Stimulated activated CD4-positive, alpha-beta T cell treated with anti-CD3 and anti-CD28 coated beads, Interleukin-1b, Interleukin-23, amount 100 ng/mL, for 24 hours (primary cell): Measurements from ENCODE around the gene GLIS2.

Experiments
- DNase-seq, 4 experiments: peaks; one replicate each; pipeline ENCODE4 v3.0.0-alpha.2; 2020; ENCODE audit warnings: low read depth in 4 of 4, low spot score in 1 of 4

The GLIS2 gene

GRCh38 chr16:4369007-4369733 lies 53.3 kb downstream of the GLIS2 start:
- DNase-seq = no peak

GRCh38 chr16:4370151-4370550 lies 54.3 kb downstream of the GLIS2 start:
- no peak for DNase-seq

GRCh38 chr16:4370570-4371356 lies 54.9 kb downstream of the GLIS2 start:
- DNase-seq = no peak

GRCh38 chr16:4371357-4372000 lies 55.6 kb downstream of the GLIS2 start, which contains the start of gene VASN:
VASN (plus strand) TSS chr16:4371848; CDS start chr16:4380878, 9,030 bp downstream.
- peak; percentile 36 to 67 (median 61) for DNase-seq

GRCh38 chr16:4372001-4372577 lies 56.2 kb downstream of the GLIS2 start:
- DNase-seq = no peak

- no peak for DNase-seq
Measured at GRCh38 chr16:4372578-4373355, 56.9 kb downstream of the GLIS2 start.

- DNase-seq = no peak
Measured at GRCh38 chr16:4373356-4373908, 57.6 kb downstream of the GLIS2 start.

- DNase-seq = no peak
Measured at GRCh38 chr16:4373909-4374742, 58.3 kb downstream of the GLIS2 start.

- DNase-seq = no peak
Measured at GRCh38 chr16:4375717-4376116, 59.9 kb downstream of the GLIS2 start.

GRCh38 chr16:4376126-4376892 lies 60.4 kb downstream of the GLIS2 start:
- no peak for DNase-seq

GRCh38 chr16:4376893-4377572 lies 61.2 kb downstream of the GLIS2 start:
- DNase-seq = no peak

- no peak for DNase-seq
Measured at GRCh38 chr16:4377573-4378154, 61.8 kb downstream of the GLIS2 start.

- no peak for DNase-seq
Measured at GRCh38 chr16:4378161-4378666, 62.3 kb downstream of the GLIS2 start.

GRCh38 chr16:4378999-4379690 lies 63.3 kb downstream of the GLIS2 start:
- DNase-seq = no peak

- no peak for DNase-seq
Measured at GRCh38 chr16:4380119-4381063, 64.5 kb downstream of the GLIS2 start.
